Measurements from ENCODE around the gene IL1F10.

IL1F10 gene

DNA sequence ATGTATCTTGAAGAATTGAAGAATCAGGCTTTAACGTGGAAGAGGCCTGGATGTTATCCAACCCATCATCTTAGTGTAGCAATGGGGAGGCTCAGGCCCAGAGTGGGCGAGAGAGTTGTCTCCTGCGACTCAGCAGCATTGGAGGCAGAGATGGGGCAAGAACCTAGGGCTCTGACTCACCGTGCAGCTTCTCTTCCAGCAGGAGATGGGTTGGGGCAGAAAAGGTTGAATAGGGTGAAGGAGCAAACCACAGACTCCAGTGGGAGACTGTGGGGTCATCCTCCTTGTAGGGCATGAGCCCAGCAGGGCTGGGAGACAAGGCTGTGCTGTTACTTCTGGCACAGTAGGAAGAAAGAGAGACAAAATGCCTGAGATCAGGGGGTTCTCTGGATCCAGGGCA, 7.4 kb upstream of the IL1F10 start:
- Histone ChIP-seq H3K9ac (ENCODE audit: low read depth, low read length) (no peak overlapping the region), H3K4me3 (ENCODE audit: low read depth, low read length) (no peak overlapping the region), H3K27me3 (ENCODE audit: control insufficient read depth, insufficient read depth, low read length) (peaks cover 15% of the 10 kb centered on the region), H3K9me3 (ENCODE audit: control insufficient read depth, insufficient read depth, low read length) (no peaks in the 10 kb centered on the region), H3K4me1 (ENCODE audit: control insufficient read depth, insufficient read depth, low read length) (no peaks in the 10 kb centered on the region), H3K36me3 (ENCODE audit: control insufficient read depth, insufficient read depth, low read length) (no peaks in the 10 kb centered on the region)

DNA sequence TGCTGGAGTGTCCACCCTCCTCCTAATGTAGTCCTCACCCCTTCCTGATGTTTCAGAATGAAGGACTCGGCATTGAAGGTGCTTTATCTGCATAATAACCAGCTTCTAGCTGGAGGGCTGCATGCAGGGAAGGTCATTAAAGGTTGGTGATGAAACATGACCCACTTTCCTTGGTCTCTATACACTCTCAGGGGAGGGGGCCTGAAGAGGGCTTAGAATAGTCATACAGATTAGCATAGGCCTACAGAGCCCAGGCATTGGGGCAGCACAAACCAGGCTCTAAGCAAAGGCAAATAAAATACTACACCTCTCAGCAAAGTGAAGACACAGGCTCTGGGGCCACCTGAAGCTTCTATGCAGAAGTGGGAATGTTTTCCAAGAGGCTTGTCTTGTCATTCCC, 7.0 kb upstream of the IL1F10 start:
- Histone ChIP-seq H3K4me1 (ENCODE audit: control insufficient read depth, insufficient read depth, low read length) (no peaks in the 10 kb centered on the region), H3K36me3 (ENCODE audit: control insufficient read depth, insufficient read depth, low read length) (no peaks in the 10 kb centered on the region), H3K9me3 (ENCODE audit: control insufficient read depth, insufficient read depth, low read length) (no peaks in the 10 kb centered on the region), H3K9ac (ENCODE audit: low read depth, low read length) (no peak overlapping the region), H3K27me3 (ENCODE audit: control insufficient read depth, insufficient read depth, low read length) (peaks cover 15% of the 10 kb centered on the region), H3K4me3 (ENCODE audit: low read depth, low read length) (no peak overlapping the region)

DNA sequence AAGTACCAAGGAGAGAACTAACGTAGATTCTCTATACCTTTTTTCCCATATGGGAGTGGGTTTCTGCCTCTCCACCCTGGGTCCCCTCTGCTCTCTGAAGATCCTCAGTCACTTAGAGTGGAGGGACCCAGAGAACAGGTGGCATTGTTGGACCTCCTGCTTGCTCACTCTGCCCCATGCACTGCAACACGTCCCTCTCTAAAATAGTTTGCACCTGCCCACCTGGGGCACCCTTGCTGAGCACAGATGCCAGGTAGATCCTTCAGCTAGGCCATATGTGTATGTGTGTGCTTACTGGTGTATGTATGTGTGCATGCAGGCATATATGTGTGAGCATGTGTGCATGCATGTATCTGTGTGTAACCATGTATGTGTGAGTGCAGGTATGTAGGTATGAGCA, 6.5 kb upstream of the IL1F10 start:
- Histone ChIP-seq H3K9me3 (ENCODE audit: control insufficient read depth, insufficient read depth, low read length) (no peaks in the 10 kb centered on the region), H3K4me1 (ENCODE audit: control insufficient read depth, insufficient read depth, low read length) (no peaks in the 10 kb centered on the region), H3K9ac (ENCODE audit: low read depth, low read length) (no peak overlapping the region), H3K36me3 (ENCODE audit: control insufficient read depth, insufficient read depth, low read length) (no peaks in the 10 kb centered on the region), H3K27me3 (ENCODE audit: control insufficient read depth, insufficient read depth, low read length) (peaks cover 15% of the 10 kb centered on the region), H3K4me3 (ENCODE audit: low read depth, low read length) (no peak overlapping the region)

DNA sequence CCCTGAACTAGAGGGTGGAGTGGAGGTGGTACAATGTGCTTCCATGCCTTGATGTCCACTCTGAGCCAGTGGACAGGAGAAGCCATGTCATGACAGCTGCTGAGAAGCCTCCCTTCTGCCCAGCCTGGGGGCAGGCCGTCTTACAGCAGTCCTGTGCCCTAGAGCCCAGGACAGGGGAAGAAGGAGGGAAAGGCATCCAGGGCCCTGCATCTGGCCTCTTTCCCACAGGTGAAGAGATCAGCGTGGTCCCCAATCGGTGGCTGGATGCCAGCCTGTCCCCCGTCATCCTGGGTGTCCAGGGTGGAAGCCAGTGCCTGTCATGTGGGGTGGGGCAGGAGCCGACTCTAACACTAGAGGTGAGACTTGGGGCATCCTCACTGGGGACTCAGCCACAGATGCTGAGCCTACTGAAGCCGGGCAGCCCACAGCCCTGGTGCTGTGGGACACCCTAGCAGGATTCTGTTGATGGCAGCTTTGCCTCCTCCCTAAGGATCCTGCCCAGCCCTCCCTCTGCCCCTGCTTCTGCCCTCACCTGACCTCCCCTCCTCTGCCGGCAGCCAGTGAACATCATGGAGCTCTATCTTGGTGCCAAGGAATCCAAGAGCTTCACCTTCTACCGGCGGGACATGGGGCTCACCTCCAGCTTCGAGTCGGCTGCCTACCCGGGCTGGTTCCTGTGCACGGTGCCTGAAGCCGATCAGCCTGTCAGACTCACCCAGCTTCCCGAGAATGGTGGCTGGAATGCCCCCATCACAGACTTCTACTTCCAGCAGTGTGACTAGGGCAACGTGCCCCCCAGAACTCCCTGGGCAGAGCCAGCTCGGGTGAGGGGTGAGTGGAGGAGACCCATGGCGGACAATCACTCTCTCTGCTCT, 5.6 kb upstream of the IL1F10 start:
- Histone ChIP-seq H3K36me3 (ENCODE audit: control insufficient read depth, insufficient read depth, low read length) (no peaks in the 10 kb centered on the region), H3K27me3 (ENCODE audit: control insufficient read depth, insufficient read depth, low read length) (peaks cover 15% of the 10 kb centered on the region)

DNA sequence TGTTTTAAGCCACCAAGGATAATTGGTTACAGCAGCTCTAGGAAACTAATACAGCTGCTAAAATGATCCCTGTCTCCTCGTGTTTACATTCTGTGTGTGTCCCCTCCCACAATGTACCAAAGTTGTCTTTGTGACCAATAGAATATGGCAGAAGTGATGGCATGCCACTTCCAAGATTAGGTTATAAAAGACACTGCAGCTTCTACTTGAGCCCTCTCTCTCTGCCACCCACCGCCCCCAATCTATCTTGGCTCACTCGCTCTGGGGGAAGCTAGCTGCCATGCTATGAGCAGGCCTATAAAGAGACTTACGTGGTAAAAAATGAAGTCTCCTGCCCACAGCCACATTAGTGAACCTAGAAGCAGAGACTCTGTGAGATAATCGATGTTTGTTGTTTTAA, 3.5 kb upstream of the IL1F10 start:
- Histone ChIP-seq H3K9me3 (ENCODE audit: control insufficient read depth, insufficient read depth, low read length) (no peaks in the 10 kb centered on the region), H3K9ac (ENCODE audit: low read depth, low read length) (no peak overlapping the region), H3K27me3 (ENCODE audit: control insufficient read depth, insufficient read depth, low read length) (peaks cover 14% of the 10 kb centered on the region), H3K4me3 (ENCODE audit: low read depth, low read length) (no peak overlapping the region), H3K4me1 (ENCODE audit: control insufficient read depth, insufficient read depth, low read length) (no peaks in the 10 kb centered on the region), H3K36me3 (ENCODE audit: control insufficient read depth, insufficient read depth, low read length) (no peaks in the 10 kb centered on the region)

More for the DNA sequence above, 5.6 kb upstream of the IL1F10 start:
- H3K4me3 ChIP-seq (ENCODE audit: low read depth, low read length): no peak overlapping the region
- no peaks in the 10 kb centered on the region for H3K9me3 ChIP-seq (ENCODE audit: control insufficient read depth, insufficient read depth, low read length)
- no peaks in the 10 kb centered on the region for H3K4me1 ChIP-seq (ENCODE audit: control insufficient read depth, insufficient read depth, low read length)
- no peak overlapping the region for H3K9ac ChIP-seq (ENCODE audit: low read depth, low read length)

DNA sequence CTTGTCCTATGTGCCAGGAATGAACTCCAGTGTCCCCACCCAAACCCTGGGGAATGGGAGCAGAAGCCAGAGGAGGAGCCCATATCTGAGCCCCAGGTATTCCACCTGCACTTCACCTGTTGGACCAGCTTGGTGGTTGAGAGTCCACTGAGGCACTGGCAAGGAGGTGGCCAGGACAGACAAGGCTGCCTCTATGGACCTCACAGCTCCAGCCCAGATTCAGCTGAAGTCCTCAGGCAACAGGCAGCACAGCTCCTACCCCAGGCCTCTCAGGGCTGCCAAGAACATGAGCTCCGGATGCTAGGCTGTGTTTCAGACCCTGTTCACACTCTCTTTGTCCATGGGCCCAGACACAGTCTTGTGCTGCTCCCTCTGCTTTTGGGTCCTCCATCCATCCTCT, 2.9 kb upstream of the IL1F10 start:
- Histone ChIP-seq H3K9me3 (ENCODE audit: control insufficient read depth, insufficient read depth, low read length) (no peaks in the 10 kb centered on the region), H3K4me3 (ENCODE audit: low read depth, low read length) (no peak overlapping the region), H3K9ac (ENCODE audit: low read depth, low read length) (no peak overlapping the region), H3K4me1 (ENCODE audit: control insufficient read depth, insufficient read depth, low read length) (no peaks in the 10 kb centered on the region), H3K36me3 (ENCODE audit: control insufficient read depth, insufficient read depth, low read length) (no peaks in the 10 kb centered on the region), H3K27me3 (ENCODE audit: control insufficient read depth, insufficient read depth, low read length) (peaks cover 13% of the 10 kb centered on the region)

DNA sequence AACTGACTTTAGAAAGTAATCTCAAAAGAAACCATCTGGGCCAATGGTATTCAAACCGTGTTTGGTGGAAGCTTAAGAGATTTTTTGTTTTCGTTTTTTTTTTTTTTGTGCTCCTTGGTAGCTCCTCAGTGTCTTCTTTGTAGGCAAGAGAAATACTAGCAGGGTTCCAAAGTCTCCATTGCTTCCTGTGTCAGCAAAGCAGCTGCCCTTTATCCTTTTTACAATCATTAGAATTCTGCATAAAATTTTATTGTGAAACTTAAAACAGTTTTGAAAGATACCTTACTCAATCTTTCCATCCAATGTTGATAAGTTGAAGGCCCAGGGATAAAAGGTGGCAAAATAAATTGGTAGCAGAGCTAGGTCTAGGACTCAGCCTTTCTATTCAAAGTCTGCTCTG, 479 bp downstream of the IL1F10 start:
- peaks cover 5% of the 10 kb centered on the region for H3K27me3 ChIP-seq (ENCODE audit: control insufficient read depth, insufficient read depth, low read length)
- no peaks in the 10 kb centered on the region for H3K4me1 ChIP-seq (ENCODE audit: control insufficient read depth, insufficient read depth, low read length)
- H3K9me3 ChIP-seq (ENCODE audit: control insufficient read depth, insufficient read depth, low read length): no peaks in the 10 kb centered on the region
- no peaks in the 10 kb centered on the region for H3K36me3 ChIP-seq (ENCODE audit: control insufficient read depth, insufficient read depth, low read length)
- H3K4me3 ChIP-seq (ENCODE audit: low read depth, low read length): no peak overlapping the region
- no peak overlapping the region for H3K9ac ChIP-seq (ENCODE audit: low read depth, low read length)

DNA sequence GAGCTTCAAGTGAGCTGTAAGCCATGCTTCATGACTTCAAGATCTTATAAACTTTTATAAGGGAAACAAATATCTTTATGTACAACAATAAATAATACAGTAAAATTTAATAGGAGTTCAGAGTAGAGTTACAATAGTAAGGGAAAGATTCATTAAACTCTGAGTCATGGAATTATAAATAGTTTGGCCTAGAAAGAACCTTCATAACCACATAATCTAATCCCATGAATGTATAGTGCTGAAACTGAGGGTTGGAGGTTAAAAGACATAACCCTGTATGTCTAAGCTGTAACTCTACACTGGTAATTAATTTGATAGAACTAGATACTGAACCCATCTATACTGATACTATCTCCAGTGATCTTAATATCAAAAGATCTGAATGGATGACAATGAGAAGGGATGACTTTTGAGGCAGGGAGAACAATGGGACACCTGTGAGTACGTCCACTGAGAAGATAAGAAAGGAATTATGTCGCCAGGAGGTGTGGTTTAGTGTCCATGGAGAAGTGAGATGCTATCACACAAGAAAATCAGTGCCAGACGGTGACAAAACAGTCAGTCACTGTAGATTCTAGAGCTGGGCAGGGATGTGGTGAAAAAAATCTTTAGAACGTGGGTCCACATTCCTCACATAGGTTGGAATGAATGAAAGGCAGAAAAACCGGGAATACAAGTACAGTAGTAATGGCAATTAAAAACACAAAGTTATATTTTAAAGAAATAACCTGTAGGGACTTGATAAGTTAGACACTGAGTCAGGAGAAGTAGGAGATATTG, 1.1 kb downstream of the IL1F10 start:
- Histone ChIP-seq H3K4me1 (ENCODE audit: control insufficient read depth, insufficient read depth, low read length) (no peaks in the 10 kb centered on the region), H3K9me3 (ENCODE audit: control insufficient read depth, insufficient read depth, low read length) (no peaks in the 10 kb centered on the region), H3K27me3 (ENCODE audit: control insufficient read depth, insufficient read depth, low read length) (peaks cover 2% of the 10 kb centered on the region), H3K4me3 (ENCODE audit: low read depth, low read length) (no peak overlapping the region), H3K36me3 (ENCODE audit: control insufficient read depth, insufficient read depth, low read length) (no peaks in the 10 kb centered on the region), H3K9ac (ENCODE audit: low read depth, low read length) (no peak overlapping the region)

DNA sequence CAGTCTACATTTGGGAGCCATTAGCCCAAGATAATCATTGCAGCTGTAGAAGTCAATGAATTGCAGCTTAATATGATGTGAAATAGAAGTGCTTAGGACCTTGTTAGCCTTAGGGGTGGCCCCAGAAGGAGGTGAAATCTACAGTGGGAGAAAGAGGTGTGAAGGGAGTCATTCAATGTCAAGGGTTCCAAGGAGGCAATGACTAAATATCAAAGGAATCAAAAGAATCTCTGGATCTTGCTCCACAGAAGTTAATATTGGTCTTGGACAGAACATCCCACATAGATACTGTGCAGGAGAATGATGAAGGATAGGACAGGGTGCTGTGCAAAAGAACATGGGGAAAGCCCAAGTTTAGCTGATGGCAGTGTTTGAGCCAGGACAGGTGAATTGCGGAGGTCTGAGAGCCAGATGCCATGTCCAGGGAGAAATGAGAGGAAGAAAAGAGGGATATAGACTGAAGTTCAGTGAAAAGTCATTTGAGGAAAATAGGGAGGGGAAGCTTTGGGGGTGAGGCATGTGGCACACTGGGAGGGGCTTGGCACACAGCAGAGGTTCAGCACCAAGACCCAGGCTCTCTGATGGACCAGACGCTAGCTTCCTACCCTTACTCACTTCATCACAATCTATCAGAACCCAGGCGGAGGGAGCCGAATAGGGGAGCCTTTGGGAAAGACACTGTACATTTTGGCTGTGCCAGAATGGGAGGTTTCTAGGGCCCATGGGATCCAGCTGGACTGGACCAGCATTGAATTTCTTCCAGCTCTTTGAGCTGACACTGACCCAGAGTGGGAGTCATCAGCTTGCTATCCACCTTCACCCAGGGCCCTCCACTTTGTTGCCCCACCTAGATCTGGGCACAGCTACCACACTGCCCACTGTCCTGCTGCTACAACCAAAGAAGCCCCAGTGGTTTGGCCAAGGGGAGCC, 2.2 kb downstream of the IL1F10 start:
- Histone ChIP-seq H3K9ac (ENCODE audit: low read depth, low read length) (no peak overlapping the region), H3K36me3 (ENCODE audit: control insufficient read depth, insufficient read depth, low read length) (no peaks in the 10 kb centered on the region), H3K4me1 (ENCODE audit: control insufficient read depth, insufficient read depth, low read length) (no peaks in the 10 kb centered on the region), H3K9me3 (ENCODE audit: control insufficient read depth, insufficient read depth, low read length) (no peaks in the 10 kb centered on the region), H3K4me3 (ENCODE audit: low read depth, low read length) (no peak overlapping the region), H3K27me3 (ENCODE audit: control insufficient read depth, insufficient read depth, low read length) (peaks cover 2% of the 10 kb centered on the region)

DNA sequence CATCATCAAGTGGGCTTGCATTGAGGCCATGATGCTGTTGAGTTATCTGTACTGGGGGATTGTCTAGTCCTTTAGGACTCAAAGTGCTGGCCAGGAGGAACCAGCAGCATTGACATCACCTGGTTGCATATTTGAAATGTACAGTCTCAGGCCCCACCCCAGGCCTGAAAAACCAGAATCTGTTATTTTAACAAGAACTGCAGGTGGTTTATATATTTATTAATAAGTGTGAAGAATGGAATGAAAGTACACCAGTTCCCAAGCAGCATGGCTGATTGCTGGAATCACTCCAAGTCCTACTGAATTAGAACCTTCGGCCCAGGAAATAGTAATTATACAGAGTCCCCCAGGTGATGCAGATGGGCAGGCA, 2.8 kb downstream of the IL1F10 start:
- Histone ChIP-seq H3K36me3 (ENCODE audit: control insufficient read depth, insufficient read depth, low read length) (no peaks in the 10 kb centered on the region), H3K4me3 (ENCODE audit: low read depth, low read length) (no peak overlapping the region), H3K9me3 (ENCODE audit: control insufficient read depth, insufficient read depth, low read length) (no peaks in the 10 kb centered on the region), H3K9ac (ENCODE audit: low read depth, low read length) (no peak overlapping the region), H3K27me3 (ENCODE audit: control insufficient read depth, insufficient read depth, low read length) (peaks cover 2% of the 10 kb centered on the region), H3K4me1 (ENCODE audit: control insufficient read depth, insufficient read depth, low read length) (no peaks in the 10 kb centered on the region)

DNA sequence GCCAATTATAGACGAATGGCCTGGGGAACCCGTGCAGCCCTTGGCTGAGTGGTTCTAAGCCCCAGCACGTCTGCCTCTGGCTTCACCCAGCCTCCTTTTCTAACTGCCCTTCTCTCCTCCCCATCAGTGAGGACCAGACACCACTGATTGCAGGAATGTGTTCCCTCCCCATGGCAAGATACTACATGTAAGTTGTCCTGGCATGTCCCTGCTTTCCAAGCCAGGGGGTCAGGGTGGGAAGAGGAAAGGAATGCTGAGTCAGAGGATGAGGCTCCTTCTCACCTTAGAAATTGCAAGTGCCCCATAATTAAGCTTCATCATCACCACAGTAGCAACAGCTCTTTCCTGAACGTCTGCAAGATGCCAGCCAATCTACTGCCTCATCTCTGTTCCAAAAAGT, 4.8 kb downstream of the IL1F10 start:
- H3K9me3 ChIP-seq (ENCODE audit: control insufficient read depth, insufficient read depth, low read length): no peaks in the 10 kb centered on the region
- H3K4me1 ChIP-seq (ENCODE audit: control insufficient read depth, insufficient read depth, low read length): no peaks in the 10 kb centered on the region
- H3K4me3 ChIP-seq (ENCODE audit: low read depth, low read length): no peak overlapping the region
- no peaks in the 10 kb centered on the region for H3K36me3 ChIP-seq (ENCODE audit: control insufficient read depth, insufficient read depth, low read length)
- peaks cover 2% of the 10 kb centered on the region for H3K27me3 ChIP-seq (ENCODE audit: control insufficient read depth, insufficient read depth, low read length)
- no peak overlapping the region for H3K9ac ChIP-seq (ENCODE audit: low read depth, low read length)

All from iPS-15b (cell line).